ENCODE results near the gene UBE2M.

DNA sequence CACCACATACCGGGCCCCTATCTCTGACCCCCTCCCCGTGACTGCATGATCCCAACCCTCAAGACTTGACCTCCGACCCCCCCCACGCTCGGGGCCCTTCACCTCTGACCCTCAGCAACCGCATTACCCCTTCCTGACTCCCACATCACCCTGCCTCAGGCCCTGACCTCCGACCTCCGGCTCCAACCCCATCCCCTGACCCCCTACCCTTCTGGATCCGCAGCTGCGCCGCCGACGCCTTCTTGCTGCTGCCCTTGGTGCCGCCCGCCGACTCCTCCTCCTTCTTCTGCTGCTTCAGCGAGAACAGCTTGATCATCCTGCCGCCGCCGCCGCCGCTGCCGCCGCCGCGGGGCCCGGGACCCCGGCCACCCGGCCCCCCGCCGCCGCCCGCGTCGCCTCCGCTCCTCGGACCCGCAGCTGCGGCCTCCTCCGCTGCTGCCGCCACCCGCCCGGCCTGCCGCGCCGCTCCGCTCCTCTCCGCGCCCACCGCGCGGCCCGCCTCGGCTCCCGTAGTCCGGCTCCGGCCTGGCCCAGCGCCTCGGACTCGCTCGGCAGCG lies at the start of gene UBE2M:
- TF ChIP-seq POLR2A (IDR thresholded peaks at IDR 0.05) = no peak
- TF ChIP-seq, protein P1, sequence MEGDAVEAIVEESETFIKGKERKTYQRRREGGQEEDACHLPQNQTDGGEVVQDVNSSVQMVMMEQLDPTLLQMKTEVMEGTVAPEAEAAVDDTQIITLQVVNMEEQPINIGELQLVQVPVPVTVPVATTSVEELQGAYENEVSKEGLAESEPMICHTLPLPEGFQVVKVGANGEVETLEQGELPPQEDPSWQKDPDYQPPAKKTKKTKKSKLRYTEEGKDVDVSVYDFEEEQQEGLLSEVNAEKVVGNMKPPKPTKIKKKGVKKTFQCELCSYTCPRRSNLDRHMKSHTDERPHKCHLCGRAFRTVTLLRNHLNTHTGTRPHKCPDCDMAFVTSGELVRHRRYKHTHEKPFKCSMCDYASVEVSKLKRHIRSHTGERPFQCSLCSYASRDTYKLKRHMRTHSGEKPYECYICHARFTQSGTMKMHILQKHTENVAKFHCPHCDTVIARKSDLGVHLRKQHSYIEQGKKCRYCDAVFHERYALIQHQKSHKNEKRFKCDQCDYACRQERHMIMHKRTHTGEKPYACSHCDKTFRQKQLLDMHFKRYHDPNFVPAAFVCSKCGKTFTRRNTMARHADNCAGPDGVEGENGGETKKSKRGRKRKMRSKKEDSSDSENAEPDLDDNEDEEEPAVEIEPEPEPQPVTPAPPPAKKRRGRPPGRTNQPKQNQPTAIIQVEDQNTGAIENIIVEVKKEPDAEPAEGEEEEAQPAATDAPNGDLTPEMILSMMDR (IDR thresholded peaks at IDR 0.05) = no peak
